NCI-H1092 (cell line): Measurements from ENCODE around the gene RNF215.
"Not testable (repeated sequence)": the region's sequence is repeated elsewhere in the genome, so short reads cannot be mapped to it uniquely, and the experiment has no call there.

Experiments used
- DNase-seq: peaks from one replicate; lab custom pipeline; 2025; lab: John Stamatoyannopoulos, UW

Gene RNF215

DNA sequence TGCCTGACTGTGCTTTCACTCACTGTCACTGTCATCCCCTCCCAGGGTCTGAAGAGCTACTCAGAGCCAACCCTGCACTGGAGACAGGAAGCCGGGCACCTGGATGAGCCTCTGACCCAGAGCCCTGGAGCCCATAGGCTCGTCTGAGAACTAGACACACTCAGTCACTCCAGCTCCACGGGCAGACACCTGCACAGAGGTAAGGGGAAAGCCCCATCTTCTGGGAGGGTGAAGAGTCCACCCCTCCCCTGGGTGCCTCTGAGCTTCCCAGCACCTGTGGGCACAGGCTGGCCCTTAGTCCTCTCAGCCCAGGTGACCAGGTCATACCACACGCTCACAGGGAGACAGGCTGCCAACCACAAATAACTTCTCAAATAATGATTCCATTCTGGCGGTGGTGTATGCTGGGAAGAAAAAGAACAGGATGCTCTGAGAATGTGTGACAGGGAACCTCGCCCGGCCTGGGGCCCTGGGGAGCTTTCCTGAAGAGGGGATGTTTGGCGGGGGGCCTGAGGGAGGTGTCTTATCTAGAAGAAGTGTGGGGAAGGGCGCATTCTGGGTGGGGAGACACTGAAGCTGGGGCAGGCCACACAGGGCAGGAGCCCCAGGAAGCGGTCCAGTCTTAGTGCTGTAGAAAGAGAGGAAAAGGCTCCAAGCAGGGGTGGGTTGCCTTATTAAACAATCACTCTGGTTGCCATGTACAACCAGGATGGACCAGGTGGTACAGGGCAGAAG lies 25.1 kb downstream of the RNF215 start:
- no peak for DNase-seq

DNA sequence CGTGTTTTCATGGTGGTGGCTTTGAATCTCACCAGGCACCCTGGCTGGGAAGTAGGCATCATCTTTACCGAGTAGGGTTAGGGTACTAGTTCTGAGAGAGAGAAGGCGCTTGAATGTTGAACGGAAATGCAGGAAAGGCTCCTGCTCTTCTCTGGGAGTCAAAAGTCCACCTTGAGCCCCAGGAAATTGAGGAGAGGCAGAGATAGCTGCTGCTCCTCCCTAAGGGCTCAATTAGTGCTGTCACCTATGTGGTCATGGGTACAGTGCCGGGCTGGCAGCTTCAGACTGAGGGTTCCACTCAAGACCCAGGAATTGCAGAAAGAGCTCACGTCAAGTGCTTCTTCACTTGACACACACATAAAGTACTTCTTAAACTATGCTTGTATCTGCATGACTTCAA lies 28.7 kb downstream of the RNF215 start:
- no peak for DNase-seq

DNA sequence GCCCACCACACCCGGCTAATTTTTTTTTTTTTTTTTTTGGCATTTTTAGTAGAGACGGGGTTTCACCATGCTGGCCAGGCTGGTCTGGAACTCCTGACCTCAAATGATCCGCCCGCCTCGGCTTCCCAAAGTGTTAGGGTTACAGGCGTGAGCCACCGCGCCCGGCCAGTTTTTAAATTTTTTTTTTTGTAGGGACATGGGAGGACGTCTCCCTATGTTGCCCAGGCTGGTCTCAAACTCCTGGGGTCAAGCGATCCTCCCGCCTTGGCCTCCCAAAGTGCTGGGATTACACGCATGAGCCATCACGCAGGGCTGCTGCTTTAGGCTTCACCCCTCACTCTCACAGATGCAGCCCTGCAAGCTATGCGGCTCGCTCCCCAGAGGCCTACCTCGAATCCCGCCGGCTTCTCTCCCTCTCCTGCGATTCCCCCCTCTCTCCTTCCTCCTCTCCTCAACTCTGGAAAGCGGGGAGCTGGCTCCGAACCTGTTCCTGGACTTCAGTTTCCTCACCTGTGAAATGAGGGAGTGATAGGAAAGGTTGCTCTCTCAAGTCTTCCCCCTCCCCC lies 29.5 kb downstream of the RNF215 start:
- DNase-seq = no peak

DNA sequence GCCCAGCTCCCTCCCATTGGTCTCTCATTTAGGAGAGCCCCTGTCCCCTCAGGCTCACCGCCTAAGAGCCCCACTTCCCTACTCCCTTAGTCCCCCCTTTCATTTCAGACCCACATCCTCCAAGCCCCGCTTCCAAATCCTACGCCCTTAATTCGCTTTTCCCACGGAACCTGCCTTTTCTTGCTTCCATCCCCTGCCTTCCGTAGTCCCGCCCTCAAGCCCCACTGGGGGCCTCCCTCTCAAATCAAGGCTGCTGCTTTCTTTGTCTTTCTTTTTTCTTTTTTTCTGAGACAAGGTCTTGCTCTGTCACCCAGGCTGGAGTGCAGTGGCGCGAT lies 30.0 kb downstream of the RNF215 start:
- DNase-seq = no peak

DNA sequence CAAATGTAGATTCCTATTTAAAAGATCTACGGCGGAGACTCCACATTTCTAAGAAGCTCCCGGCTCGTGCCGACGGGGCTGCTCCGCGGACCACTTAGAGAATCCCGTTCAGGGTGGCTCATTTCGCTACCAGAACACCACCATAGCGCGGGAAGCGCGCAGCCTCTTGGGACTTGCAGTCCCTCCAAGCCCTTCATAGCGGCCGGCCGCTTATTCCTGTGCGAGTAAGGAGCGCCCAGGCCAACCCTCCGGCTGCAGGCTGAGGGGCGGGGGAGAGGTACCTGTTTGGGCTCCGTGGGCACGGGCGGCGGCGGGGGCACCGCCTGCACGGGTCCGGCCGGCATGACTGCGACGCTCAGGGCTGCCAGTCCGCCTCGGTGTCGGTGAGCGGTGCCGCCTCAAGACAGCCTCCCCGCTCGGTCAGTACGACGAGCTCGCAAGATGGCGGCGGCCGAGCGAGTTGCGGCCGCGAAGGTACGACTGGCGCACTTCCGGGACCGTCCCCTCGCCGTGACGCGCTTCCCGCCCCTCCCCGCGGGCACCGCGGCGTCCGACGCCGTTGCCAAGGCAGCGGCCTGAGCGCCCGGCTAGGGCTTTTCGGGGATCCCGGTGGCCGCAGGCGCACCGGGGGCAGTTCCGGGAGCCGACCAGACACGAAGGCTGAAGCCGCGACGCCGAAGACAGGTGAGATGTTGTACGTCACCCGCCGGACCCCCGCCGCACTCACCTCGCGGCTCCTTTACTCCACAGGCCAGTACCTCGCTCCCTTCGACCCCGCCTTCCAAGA lies 30.6 kb downstream of the RNF215 start, which contains the start of the genes CCDC157 and SF3A1:
Gene CCDC157 (plus strand): TSS at position 559 of the 787 bp plus-strand sequence. CDS start 8,994 bp downstream, outside the sequence.
Gene SF3A1 (minus strand): TSS at position 446 of the 787 bp plus-strand sequence. CDS start 102 bp downstream, at position 344.
- peak; percentile 86 for DNase-seq

DNA sequence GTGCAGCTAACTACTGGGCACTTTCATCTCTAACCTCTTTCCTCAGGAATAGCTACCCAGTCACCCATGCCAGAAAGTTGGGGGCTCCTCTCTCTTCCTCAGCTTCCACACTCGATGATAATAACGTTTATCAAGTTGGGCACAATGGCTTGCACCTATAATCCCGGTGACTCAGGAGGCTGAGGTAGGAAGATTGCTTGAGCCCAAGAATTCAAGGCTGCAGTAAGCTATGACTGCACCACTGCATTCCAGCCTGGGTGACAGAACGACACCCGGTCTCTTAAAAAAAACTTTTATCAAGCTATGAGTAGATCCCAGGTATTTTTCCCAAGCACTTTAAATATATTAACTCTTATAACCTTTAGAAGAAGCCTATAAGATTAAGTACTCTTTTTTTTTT lies 32.6 kb downstream of the RNF215 start:
- DNase-seq = no peak

DNA sequence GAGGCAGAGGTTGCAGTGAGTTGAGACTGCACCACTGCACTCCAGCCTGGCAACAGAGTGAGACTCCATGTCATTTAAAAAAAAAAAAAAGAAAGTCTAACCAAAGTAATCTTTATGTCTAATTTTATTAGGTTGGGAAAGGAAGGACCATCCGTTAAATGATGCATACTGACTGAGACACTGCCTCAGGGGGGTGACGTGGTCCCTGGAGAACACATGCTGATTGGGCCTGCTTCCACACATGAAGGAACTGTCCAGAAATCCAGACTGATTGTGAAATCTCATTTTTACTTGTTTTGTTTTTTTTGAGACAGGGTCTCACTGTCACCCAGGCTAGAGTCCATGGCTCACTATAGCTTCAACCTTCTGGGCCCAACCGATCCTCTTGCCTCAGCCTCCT lies 36.0 kb downstream of the RNF215 start:
- no peak for DNase-seq

DNA sequence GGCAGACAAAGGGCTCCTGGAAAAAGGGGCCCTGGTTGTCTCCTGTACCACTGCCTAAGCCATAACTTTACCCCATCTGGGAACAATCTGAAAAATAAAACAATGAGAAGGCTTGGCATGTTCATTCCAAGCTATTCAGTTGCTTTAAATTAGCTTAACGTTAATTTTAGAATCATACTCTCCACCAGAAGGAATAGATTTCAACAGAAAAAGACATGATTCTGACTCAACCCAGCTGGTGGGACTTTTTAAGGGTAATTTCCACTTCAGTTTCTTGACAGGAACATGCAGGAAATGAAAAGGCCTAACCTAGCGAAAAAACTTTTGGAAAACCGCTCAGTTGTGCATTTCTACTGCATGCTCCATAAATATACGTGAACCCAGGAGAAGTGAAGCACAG lies 38.4 kb downstream of the RNF215 start:
- no peak for DNase-seq

DNA sequence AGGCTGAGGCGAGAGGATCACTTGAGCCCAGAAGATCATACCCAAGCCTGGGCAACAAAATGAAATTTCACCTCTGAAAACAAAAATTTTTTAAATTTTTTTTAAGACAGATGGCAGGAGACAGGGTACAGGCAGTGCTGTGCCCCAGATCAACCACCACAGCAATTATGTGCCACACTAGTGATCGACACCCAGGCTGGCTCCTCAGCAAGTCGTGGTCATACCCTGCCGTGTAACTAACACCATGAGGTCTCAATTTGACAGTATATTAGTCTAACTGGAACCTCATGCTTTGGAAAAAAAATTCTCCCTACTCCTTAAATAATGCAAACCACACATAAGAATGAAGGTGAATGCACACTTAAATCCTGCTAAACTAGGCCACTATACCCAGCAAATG lies 38.8 kb downstream of the RNF215 start:
- no peak for DNase-seq

DNA sequence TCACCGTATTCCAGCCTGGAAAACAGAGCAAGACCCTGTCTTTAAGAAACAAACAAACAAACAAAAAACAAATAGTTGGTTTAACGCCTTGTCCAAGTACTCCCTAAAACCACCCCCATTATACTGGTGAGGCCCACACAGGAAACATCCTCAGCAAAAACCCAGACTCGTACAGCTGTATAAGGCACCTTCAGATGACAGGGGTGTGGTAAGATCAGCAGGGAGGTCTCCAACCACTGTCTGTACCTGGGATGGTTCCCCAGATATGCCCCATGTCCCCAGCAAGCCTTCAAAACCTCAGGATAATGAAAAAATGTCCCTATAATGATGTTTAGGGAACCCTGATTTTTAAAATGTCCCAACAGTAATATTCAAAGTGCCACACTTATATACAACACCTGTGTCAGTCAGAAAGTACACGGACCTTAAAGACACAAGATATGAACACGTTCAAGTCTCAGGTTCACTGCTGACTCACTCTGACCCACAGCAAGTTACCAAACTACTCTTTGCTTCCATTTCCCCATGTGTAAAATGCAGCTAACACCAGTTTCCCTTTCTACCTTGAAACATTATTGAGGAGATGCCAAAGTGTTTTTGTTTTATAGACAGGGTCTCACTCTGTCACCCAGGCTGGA lies 39.8 kb downstream of the RNF215 start:
- no peak for DNase-seq

DNA sequence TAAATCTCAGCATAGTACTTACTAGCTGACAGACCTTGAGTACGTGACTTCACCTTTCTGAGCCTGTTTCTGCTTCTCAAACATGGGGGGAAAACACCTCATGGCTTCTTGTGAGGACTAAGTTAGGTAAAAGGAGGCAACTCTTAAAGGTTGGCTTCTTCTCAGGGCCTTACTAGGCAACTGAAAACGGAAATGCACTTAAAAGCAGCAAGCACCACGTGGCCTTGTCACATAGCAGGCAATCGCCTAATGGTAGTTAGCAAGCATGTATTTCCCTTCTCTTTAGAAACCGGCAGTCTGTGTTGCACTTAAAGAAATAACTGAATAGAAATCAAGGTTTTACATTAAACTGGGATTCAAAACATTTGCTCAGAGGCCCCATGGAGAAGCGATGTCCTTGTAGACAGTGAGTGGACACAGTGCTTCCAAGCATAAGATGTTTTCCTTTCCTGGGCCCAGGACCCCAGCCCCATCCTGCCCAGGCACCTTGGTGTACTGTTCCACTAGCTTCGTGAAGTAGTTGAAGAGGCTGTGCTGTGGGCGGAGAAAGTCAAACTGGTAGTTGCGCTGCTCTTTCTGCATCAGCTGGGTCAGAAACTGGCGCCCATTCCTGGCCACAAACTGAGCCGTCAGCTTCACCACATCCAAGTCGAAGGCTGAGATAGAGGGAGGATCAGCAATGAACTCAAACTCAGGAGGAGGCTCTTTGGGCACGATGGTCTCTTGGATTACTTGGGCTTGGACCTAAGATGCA lies 42.6 kb downstream of the RNF215 start:
- no peak for DNase-seq

DNA sequence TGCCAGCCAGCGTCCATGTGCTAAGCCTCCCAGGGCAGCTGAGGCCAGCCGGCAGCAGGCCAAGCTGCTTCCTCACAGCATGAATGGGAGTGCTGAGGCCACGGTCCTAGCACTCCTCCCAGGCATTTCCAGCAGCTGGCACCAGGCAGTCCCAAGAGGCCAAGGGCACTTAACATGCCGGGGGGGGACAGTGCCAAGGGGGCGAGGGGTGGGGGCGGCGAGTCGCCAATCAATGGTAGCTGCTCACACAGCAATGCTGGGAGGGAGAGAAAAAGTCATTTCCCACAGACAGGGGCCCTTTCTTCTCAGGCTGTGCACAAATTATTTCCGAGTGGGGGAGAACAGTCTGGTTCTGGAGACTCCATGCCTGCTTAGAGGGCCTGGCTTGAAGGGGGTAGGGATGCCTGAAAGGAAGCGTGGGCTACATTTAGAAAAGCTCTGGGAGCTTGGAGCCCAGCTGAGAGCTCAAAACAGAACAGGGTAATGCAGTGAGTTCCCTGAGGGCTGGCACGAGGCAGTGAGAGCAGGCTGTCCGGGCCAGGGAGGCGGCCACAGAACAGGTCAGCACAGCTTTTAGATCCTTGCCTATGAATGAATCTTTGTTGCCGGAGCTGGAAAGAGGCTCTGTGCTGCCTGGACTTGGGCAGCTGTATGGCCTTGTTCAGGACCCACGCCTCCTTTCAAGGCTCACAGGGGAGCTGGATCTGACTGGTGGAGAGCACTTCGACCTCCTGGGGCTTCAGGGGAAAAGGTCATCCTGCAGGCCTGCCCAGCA lies 46.1 kb downstream of the RNF215 start:
- DNase-seq = no peak

DNA sequence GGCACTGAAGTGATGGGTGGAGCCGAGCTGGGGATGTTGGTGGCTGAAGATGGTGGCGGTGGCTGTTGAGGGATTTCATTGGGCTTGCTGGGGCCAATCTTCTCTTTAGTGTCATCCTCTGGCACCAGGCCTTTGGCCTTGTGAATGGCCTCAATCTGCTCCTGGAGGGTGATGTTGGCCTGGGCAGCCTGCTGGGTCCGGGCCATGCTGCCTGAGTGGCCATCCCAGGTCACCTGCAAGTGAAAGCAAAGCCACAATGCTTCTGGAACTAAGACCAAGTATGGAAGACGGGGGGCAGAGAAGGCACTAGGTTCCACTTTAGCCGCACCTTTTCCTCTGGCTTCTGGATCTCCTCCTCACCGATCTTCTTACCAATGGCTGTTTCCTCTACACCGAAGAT lies 48.4 kb downstream of the RNF215 start:
- no peak for DNase-seq

DNA sequence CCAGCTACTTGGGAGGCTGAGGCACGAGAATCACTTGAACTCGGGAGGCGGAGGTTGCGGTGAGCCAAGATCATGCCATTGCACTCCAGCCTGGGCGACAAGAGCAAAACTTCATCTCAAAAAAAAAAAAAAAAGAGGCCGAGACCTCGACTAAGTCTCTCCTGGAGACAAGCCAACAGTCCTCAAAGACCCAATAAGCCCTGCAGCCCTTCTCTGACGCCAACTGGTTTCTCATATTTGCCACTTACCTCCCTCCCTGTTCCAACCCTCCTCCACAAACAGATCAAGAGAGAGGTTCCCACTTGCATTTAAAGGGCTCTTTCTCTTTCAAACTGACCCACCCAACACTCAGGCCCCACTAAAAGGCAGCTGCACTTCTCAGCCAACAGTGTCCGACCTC lies 48.9 kb downstream of the RNF215 start:
- not testable (repeated sequence) for DNase-seq

DNA sequence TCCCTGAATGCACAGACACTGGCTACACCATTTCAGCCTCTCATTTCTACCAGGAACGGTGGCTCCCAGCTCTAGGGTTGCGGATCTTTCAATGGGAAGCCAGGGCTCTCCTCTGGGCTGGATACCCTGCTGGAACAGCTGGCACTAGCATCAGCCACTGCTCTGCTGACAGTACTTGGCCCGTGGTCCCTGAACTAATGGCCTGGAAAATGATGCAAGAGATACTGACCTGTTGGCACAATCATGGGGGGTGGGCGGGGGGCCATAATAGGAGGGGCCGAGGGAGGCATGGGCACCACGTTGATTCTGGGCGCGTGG lies 49.8 kb downstream of the RNF215 start:
- DNase-seq = no peak

DNA sequence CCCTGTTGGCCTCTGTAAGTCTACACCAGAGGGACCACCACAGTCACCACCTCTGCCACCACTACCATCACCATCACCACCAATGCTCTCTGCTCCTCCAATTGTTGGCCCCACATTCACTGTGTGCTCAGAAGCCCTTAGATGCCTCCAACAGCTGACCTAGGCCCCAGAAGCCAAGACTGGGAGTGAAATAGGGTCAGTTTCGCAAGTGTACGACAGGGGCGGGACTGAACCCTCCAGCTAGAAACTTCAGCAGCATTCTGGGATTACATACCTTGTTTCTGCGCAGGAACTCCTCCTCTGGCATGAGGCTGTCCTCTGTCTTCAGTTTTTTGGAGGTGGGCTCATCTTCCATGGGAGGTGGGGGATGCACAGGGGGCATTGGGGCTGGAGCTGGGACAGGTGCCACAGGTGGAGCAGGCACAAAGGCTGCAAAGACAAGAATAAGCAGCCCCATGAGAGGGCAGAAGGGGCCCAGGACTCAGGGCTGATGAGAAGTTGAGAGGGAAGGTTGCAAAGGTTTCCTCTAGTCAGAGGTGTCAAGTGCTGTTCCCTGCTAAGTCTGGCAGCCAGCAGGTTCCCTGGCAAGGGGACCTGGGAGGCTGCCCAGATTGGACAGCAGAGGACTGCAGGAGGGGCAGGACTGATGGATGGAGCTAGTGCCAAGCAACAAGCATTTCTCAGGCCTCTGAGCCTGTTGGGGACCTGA lies 50.3 kb downstream of the RNF215 start:
- no peak for DNase-seq

DNA sequence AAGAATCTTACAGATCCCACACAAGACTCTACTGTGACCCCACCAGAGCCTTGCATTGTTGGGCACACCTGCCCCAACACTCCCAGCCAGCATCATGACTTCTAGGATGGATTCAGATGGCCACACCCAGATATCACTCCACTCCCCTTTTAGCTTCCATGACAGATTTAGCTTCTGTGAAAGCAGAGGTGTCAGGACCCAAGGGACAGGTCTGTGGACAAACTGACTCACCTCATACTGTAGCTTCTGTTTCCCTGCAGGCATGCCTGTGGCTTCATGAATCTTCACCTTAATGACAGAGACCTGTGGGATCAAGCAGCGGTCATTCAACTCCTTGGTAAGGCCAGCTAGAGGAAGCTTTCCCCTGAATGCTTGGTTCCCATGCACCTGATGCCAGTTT lies 52.0 kb downstream of the RNF215 start:
- DNase-seq = no peak

DNA sequence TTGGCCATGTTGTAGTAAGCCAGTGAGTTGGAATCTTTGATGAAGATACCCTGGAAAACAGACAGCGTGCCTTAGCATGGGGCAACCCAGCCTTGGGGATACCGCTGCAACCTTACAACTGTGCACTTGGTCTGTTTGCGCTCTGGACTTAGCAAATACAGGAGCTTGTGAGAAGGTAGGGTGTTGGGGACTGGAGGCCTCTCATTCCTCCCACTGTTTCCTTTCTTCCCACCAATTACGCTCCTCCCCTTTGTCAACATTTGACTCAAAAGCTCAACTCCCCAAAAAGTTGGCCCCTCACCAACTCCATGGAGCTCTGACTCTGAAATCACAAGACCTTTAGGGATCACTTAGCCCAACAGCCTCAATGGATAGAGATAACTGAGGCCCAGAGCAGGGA lies 52.6 kb downstream of the RNF215 start:
- no peak for DNase-seq

DNA sequence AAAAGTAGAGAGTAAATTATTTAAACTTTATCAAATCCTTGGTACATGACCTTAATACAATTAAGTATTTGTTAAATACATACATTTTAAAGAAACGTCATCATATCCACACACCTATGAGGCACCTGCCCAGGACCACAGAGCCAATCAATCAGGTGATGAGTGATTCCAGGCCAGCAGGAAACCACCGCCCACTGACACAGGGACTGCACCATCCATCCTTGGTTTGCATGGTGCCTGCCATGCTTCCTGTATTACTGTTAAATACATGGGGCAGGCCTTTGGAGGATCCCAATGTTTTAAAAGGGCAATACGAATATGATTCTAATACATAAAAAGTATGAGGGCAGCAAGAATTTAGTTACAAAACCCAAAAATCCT lies 53.5 kb downstream of the RNF215 start:
- no peak for DNase-seq

DNA sequence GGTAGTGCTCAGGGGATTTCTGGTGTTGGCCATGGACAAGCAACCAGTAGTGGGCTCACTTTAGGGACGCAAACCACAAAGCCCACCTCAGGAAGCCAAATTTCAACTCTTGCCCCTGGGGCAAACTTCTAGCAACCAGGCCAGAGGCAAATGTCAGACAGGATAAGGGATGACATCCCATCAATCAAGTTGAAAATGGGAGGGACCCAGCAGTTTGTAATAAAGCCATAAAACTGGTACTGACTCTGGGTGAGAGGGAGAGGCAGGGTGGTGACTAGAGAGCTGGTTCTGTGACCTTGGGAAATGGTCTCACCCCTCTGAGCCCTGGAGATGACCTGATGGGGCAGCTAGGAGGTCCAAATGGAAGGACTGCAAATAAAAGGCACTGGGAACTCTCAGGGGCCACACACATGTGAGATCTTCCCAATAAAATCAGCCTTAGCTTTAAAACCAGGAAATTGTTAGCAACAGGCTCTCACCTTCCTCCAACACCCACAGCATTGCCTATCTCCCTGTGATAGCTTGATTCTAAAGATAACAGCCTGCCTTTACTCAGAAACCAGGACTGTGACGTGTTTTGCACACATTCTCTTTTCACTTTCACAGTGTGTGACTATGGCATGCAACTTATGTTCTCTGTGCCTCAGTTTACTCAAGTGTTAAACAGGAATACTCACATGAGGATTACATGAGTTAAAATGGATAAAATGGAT lies 54.1 kb downstream of the RNF215 start:
- no peak for DNase-seq
